Tibial nerve (tissue), 4 donors: ENCODE data around the gene LRRTM1.

Experiments used
- CTCF ChIP-seq, 5 experiments: fragments of 200-600 bp in 3 of 5; fragments of 450-650 bp in 2 of 5; sonication (generic) in 3 of 5; IDR thresholded peaks; one replicate each; pipeline ENCODE4 v1.5.1; 2016 to 2019; ENCODE audit warnings: antibody characterized with exemption in 5 of 5, mild to moderate bottlenecking in 3 of 5, moderate library complexity in 2 of 5
- EP300 ChIP-seq, 2 donors: sonication (generic); formaldehyde crosslinking; IDR thresholded peaks; one replicate each; pipeline ENCODE4 v1.6.1; 2017; ENCODE audit warnings: antibody characterized with exemption in 2 of 2, mild to moderate bottlenecking in 1 of 2
- POLR2A ChIP-seq, 2 donors: fragments of 450-650 bp; IDR thresholded peaks; one replicate each; pipeline ENCODE4 v1.6.1; 2017; ENCODE audit warnings: antibody characterized with exemption in 2 of 2, mild to moderate bottlenecking in 2 of 2, moderate library complexity in 2 of 2

GRCh38 chr2:80330527-80331450 is 26.2 kb upstream of the LRRTM1 start:
- no peak for TF ChIP-seq CTCF (IDR thresholded peaks at IDR 0.05)
- TF ChIP-seq POLR2A (IDR thresholded peaks at IDR 0.05) = no peak
- no peak for TF ChIP-seq EP300 (IDR thresholded peaks at IDR 0.05)
